ENCODE results near the gene LZTFL1.

- TF ChIP-seq TAF1 (IDR thresholded peaks at IDR 0.05; ENCODE audit: low read depth) (no peak), YY1 (IDR thresholded peaks at IDR 0.05; ENCODE audit: low read depth) (no peak), CEBPB (IDR thresholded peaks at IDR 0.05) (no peak), MAX (IDR thresholded peaks at IDR 0.05) (no peak), EP300 (IDR thresholded peaks at IDR 0.05; ENCODE audit: borderline replicate concordance) (no peak), FOXM1 (IDR thresholded peaks at IDR 0.05; ENCODE audit: borderline replicate concordance, low read depth) (no peak), RAD21 (IDR thresholded peaks at IDR 0.05; ENCODE audit: low read depth) (no peak), REST (IDR thresholded peaks at IDR 0.05; ENCODE audit: low read depth) (no peak), ZBTB7A (IDR thresholded peaks at IDR 0.05; ENCODE audit: low read depth) (no peak), EGR1 (IDR thresholded peaks at IDR 0.05) (no peak), USF1 (IDR thresholded peaks at IDR 0.05) (no peak), TCF12 (IDR thresholded peaks at IDR 0.05; ENCODE audit: low read depth) (no peak)
Observed at GRCh38 chr3:45774581-45775521, 67.1 kb downstream of the LZTFL1 start.
